HEK293T (cell line): ENCODE data around the gene PARP6.

Experiments used
- CTBP1 ChIP-seq: fragments of 450-650 bp; IDR thresholded peaks from 2 replicates; pipeline ENCODE4 v1.6.1; 2016; ENCODE audit warnings: borderline replicate concordance
- FOXA1 ChIP-seq: fragments of 450-650 bp; IDR thresholded peaks from 2 replicates; pipeline ENCODE4 v1.6.1; 2016; ENCODE audit warnings: mild to moderate bottlenecking
- L3MBTL2 ChIP-seq: fragments of 450-650 bp; conservative IDR thresholded peaks from 2 replicates; pipeline ENCODE4 v1.6.1; 2016; ENCODE audit warnings: mild to moderate bottlenecking
- LEF1 ChIP-seq: fragments of 450-650 bp; IDR thresholded peaks from 2 replicates; pipeline ENCODE4 v1.6.1; 2017; ENCODE audit warnings: mild to moderate bottlenecking, borderline replicate concordance
- ZNF384 ChIP-seq: fragments of 450-650 bp; IDR thresholded peaks from 2 replicates; pipeline ENCODE4 v1.6.1; 2016
- TF ChIP-seq, protein P1 (sequence below): fragments of 450-650 bp; IDR thresholded peaks from 2 replicates; pipeline ENCODE4 v1.6.1; 2016

DNA sequence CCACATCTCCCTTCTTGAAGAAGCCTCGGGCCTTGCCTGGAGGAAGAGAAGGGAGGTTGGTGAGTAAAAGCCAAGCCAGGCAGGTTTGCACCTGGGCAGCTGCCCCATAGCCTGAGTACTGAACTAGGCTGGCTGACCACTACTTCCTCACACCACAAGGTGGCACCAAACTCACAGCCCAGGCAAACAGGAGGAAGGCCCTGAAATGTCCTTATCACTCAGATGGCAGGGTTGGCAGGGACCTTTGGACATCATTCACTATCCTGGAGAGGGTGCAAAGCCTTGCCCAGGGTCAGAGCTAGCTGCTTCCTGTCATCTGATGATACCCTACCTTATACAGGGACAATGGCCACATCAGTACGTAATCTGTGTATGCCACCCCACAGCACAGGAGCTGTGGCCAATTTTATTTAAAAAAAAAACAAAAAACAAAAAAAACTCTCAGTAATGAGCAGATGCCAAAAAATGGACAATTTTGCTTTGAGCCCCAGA lies 72.6 kb downstream of the PARP6 start:
- TF ChIP-seq CTBP1 (no peak), LEF1 (no peak), FOXA1 (no peak), L3MBTL2 (no peak), ZNF384 (no peak)
- TF ChIP-seq, protein P1, sequence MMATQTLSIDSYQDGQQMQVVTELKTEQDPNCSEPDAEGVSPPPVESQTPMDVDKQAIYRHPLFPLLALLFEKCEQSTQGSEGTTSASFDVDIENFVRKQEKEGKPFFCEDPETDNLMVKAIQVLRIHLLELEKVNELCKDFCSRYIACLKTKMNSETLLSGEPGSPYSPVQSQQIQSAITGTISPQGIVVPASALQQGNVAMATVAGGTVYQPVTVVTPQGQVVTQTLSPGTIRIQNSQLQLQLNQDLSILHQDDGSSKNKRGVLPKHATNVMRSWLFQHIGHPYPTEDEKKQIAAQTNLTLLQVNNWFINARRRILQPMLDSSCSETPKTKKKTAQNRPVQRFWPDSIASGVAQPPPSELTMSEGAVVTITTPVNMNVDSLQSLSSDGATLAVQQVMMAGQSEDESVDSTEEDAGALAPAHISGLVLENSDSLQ: no peak
